ENCODE results near the gene EGFL7. TPM values are rescaled to one million over a fixed set of nuclear protein-coding genes. Genes with fewer than 3 reads are reported as not detected.

Gene EGFL7
- polyA plus RNA-seq, 3 donors: 1.3 to 2.8 (median 2.2) TPM

DNA sequence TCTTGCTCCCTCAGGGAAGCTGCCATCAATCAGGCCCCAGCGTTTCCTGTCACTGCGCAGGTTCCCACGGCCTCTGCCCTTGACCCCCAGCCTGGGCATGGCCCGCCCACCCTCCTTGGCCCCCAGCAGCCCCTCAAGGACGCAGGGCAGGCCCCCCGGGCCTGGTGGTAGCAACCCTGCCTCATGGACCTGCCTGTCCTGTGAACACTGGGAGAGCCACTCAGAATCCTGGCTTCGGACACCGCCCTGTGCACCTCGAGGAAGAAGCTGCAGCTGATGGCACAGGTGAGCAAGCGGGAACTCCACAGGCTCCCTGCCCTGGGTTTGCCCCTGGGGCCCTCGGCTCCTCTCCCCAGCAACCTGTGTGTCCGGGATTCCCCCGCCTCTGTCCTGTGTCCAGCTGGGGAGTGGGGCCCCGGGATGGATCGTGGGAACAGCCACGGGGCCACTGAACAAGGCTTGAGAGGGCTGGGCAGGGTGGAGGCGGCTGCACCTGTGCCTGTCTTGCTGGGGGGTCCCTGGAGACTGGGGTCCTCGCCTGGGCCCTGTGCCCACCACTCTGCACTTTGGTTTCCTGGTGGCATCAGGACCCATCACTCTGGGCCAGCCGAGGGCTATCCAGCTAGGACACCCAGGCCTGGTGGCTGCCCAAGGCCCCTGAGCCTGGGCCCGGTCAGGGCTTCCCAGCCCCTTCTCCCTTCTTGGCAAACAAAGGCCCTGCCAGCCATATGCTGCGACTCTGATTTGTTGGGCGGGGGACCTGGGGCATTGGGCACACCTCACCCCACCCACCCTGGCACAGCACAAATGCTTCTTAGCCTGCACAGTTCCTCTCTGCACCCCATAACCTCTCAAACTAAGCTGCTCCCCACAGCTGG, 33.5 kb upstream of the EGFL7 start:
- no peak overlapping the region for H3K4me3 Mint-ChIP-seq
- no peaks in the 10 kb centered on the region for H4K20me1 ChIP-seq (ENCODE audit: insufficient read depth, low read length)
- no peak overlapping the region for H3K4me2 ChIP-seq (replicated peaks; ENCODE audit: extremely low read depth, low read length, poor library complexity, severe bottlenecking)
- 79% methylated on average over 21 of the region's 22 CpGs for WGBS (ENCODE audit: insufficient coverage)
- H3K9me3 ChIP-seq (replicated peaks in 1 of 2; ENCODE audit: control insufficient read depth in 1 of 2, insufficient read depth in 1 of 2, low read length in 2 of 2): no peaks in the 10 kb centered on the region
- no peak overlapping the region for H3K4me3 ChIP-seq (replicated peaks in 1 of 3; ENCODE audit: low read depth in 2 of 3, low read length in 3 of 3)
- TF ChIP-seq CTCF (IDR thresholded peaks at IDR 0.05): no peak
- H3K79me2 ChIP-seq (ENCODE audit: insufficient read depth, low read length): no peaks in the 10 kb centered on the region
- peaks cover 12% of the 10 kb centered on the region for H3K4me1 Mint-ChIP-seq
- peaks cover 0 to 5% (median 0%) of the 10 kb centered on the region in 7 donors for H3K9me3 Mint-ChIP-seq
- peaks cover 19 to 35% of the 10 kb centered on the region in 2 donors for H3K4me1 ChIP-seq (ENCODE audit: control insufficient read depth in 1 of 2, insufficient read depth in 2 of 2, low read length in 2 of 2)
- DNase-seq: no peak
- H3K27ac Mint-ChIP-seq: peak overlapping the region in 1 of 7 donors; percentile 58
- intact Hi-C loops (cut with micrococcal nuclease): loop anchor here in 1 of 2 donors (5.0 kb wide), 1 partner anchor 97 kb away; no protein-coding TSS in a partner anchor
- peaks cover 26 to 29% (median 28%) of the 10 kb centered on the region in 3 donors for H3K27me3 Mint-ChIP-seq (ENCODE audit: low read depth in 3 of 3)
- H3K9ac ChIP-seq (ENCODE audit: insufficient read depth, low read length, poor library complexity, severe bottlenecking): no peak overlapping the region
- H3K36me3 Mint-ChIP-seq: peaks cover 0 to 5% of the 10 kb centered on the region in 2 donors
- no peak overlapping the region for H3K27ac ChIP-seq (ENCODE audit: low read depth in 1 of 2, low read length in 2 of 2)
- H3K36me3 ChIP-seq (replicated peaks in 1 of 2; ENCODE audit: control insufficient read depth in 1 of 2, insufficient read depth in 2 of 2, low read length in 2 of 2): no peaks in the 10 kb centered on the region
- no peak overlapping the region for H2AFZ ChIP-seq (ENCODE audit: insufficient read depth, low read depth, low read length, poor library complexity, severe bottlenecking)
- peaks cover 0 to 25% of the 10 kb centered on the region in 2 donors for H3K27me3 ChIP-seq (ENCODE audit: control insufficient read depth in 2 of 2, insufficient read depth in 2 of 2, low read length in 2 of 2)

DNA sequence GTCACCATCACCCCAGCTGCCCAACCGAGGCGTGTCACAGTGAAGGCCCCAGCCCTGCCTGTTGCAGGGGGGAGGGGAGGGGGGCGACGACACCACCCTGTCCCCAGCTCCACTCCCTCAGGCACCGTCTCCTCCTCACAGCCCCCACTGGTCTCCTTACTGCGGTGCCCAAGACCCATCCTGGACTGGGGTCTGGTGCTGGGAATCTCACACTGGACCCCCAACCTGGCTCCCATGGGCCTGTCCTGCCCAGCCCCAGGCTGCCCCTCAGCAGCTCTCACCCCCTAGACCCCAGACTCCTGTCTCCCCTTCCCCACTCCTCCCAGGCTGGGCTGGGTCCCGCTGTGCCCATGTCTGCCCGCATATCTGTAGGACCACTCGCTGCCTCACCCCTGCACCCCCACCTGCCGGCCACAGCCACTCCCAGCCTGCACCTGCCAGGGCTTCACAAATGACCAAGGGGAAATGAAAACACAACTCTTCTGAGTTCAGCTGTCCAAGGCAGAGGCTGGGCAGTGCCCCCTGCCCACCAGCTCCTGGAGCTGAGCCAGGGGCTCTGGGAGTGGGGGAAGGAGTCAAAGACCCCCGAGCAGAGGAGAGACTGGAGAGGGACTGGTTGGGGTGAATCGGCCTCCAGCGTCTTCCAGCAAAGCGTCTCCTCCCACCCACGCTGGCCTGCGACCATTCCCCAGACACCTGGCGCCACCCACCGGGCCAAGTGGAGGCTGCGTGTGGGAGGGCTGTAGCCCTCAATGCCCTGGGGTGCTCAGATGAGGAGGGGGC, 32.6 kb upstream of the EGFL7 start:
- H3K4me1 Mint-ChIP-seq: peaks cover 12% of the 10 kb centered on the region
- Histone ChIP-seq H3K79me2 (ENCODE audit: insufficient read depth, low read length) (no peaks in the 10 kb centered on the region), H3K27ac (ENCODE audit: low read depth in 1 of 2, low read length in 2 of 2) (no peak overlapping the region), H3K9me3 (replicated peaks in 1 of 2; ENCODE audit: control insufficient read depth in 1 of 2, insufficient read depth in 1 of 2, low read length in 2 of 2) (no peaks in the 10 kb centered on the region), H3K4me3 (replicated peaks in 1 of 3; ENCODE audit: low read depth in 2 of 3, low read length in 3 of 3) (no peak overlapping the region), H2AFZ (ENCODE audit: insufficient read depth, low read depth, low read length, poor library complexity, severe bottlenecking) (no peak overlapping the region), H3K27me3 (ENCODE audit: control insufficient read depth in 2 of 2, insufficient read depth in 2 of 2, low read length in 2 of 2) (peaks cover 0 to 25% of the 10 kb centered on the region in 2 donors), H3K36me3 (replicated peaks in 1 of 2; ENCODE audit: control insufficient read depth in 1 of 2, insufficient read depth in 2 of 2, low read length in 2 of 2) (no peaks in the 10 kb centered on the region), H3K4me1 (ENCODE audit: control insufficient read depth in 1 of 2, insufficient read depth in 2 of 2, low read length in 2 of 2) (peaks cover 12 to 30% of the 10 kb centered on the region in 2 donors), H4K20me1 (ENCODE audit: insufficient read depth, low read length) (no peaks in the 10 kb centered on the region), H3K4me2 (replicated peaks; ENCODE audit: extremely low read depth, low read length, poor library complexity, severe bottlenecking) (no peak overlapping the region), H3K9ac (ENCODE audit: insufficient read depth, low read length, poor library complexity, severe bottlenecking) (no peak overlapping the region)
- H3K4me3 Mint-ChIP-seq: peak overlapping the region in 1 of 2 donors; percentile 42
- peaks cover 0 to 5% (median 0%) of the 10 kb centered on the region in 7 donors for H3K9me3 Mint-ChIP-seq
- H3K27ac Mint-ChIP-seq: peak overlapping the region in 3 of 7 donors; percentile 7 to 58 (median 28)
- intact Hi-C loops (cut with micrococcal nuclease): loop anchor here in 1 of 2 donors (5.0 kb wide), 1 partner anchor 98 kb away; no protein-coding TSS in a partner anchor
- H3K27me3 Mint-ChIP-seq (ENCODE audit: low read depth in 3 of 3): peaks cover 29 to 30% (median 29%) of the 10 kb centered on the region in 3 donors
- peaks cover 0 to 5% of the 10 kb centered on the region in 2 donors for H3K36me3 Mint-ChIP-seq
- 25% methylated on average over 7 of the region's 19 CpGs for WGBS (ENCODE audit: insufficient coverage)
- TF ChIP-seq CTCF (IDR thresholded peaks at IDR 0.05): peak; percentile 63
- peak; percentile 53 to 65 (median 65) for DNase-seq
